Peyer's patch (tissue), 4 donors: ENCODE measurements around the gene NDRG3. TPM values are rescaled to one million over a fixed set of nuclear protein-coding genes. Genes with fewer than 3 reads are reported as not detected.
"Not testable (repeated sequence)": the region's sequence is repeated elsewhere in the genome, so short reads cannot be mapped to it uniquely, and the experiment has no call there.

Source experiments
- DNase-seq, 3 donors: peaks; one replicate each; pipeline ENCODE4 v3.0.0-alpha.2; 2017 to 2019
- H3K27ac ChIP-seq, 4 donors: fragments of 200-600 bp; sonication (generic); one replicate each; pipeline ENCODE4 v1.5.1; 2016 to 2019
- H3K27me3 ChIP-seq, 2 donors: fragments of 200-600 bp; sonication (generic); one replicate each; pipeline ENCODE4 v1.5.1; 2019
- H3K36me3 ChIP-seq, 3 donors: fragments of 200-600 bp; sonication (generic); one replicate each; pipeline ENCODE4 v1.5.1; 2016 to 2019
- H3K4me1 ChIP-seq, 4 donors: fragments of 200-600 bp; sonication (generic); one replicate each; pipeline ENCODE4 v1.5.1; 2016 to 2019
- H3K4me3 ChIP-seq, 4 donors: fragments of 200-600 bp; sonication (generic); 1 replicate in 3 of 4; 2 replicates in 1 of 4; pipeline ENCODE4 v1.5.1; 2016 to 2019; ENCODE audit warnings: mild to moderate bottlenecking in 1 of 4
- H3K9me3 ChIP-seq, 4 donors: fragments of 200-600 bp; sonication (generic); one replicate each; pipeline ENCODE4 v1.5.1; 2016 to 2019; ENCODE audit warnings: mild to moderate bottlenecking in 1 of 4
- CTCF ChIP-seq, 6 experiments: fragments of 450-650 bp in 4 of 6; fragments of 200-600 bp in 2 of 6; sonication (generic) in 1 of 6; IDR thresholded peaks; one replicate each; pipeline ENCODE4 v1.5.1; 2017 to 2019; ENCODE audit warnings: antibody characterized with exemption in 6 of 6, mild to moderate bottlenecking in 3 of 6, moderate library complexity in 1 of 6
- POLR2A ChIP-seq, 2 donors: fragments of 450-650 bp; IDR thresholded peaks; one replicate each; pipeline ENCODE4 v1.5.1; 2017; ENCODE audit warnings: antibody characterized with exemption in 2 of 2, mild to moderate bottlenecking in 2 of 2, moderate library complexity in 2 of 2
- total RNA-seq, 4 donors: library from RNA; depleted of rRNA; stranded (reverse); fragments of >200 nt; gene quantifications; one replicate each; pipeline ENCODE4 v1.1.0, GENCODE V29; 2016

The NDRG3 gene
- total RNA-seq, 4 donors from 2014 or later, result 12.6 to 28.4 (median 22.6) TPM

- H3K4me3 ChIP-seq, result no peak overlapping the region
- no peaks in the 10 kb centered on the region for H3K27me3 ChIP-seq
- H3K36me3 ChIP-seq, result peaks cover 0 to 44% (median 0%) of the 10 kb centered on the region in 3 donors
These were observed 61.1 kb downstream of the NDRG3 start for GRCh38 chr20:36684747-36685146.

GRCh38 chr20:36682311-36682710, 63.6 kb downstream of the NDRG3 start:
- no peaks in the 10 kb centered on the region for H3K9me3 ChIP-seq
- no peak overlapping the region for H3K27ac ChIP-seq
- no peaks in the 10 kb centered on the region for H3K4me1 ChIP-seq
- peaks cover 0 to 61% (median 0%) of the 10 kb centered on the region in 3 donors for H3K36me3 ChIP-seq
- TF ChIP-seq CTCF (IDR thresholded peaks at IDR 0.05) (no peak), POLR2A (IDR thresholded peaks at IDR 0.05) (no peak)
- no peak for DNase-seq
- H3K4me3 ChIP-seq, result no peak overlapping the region
- H3K27me3 ChIP-seq, result no peaks in the 10 kb centered on the region

More at GRCh38 chr20:36684747-36685146, 61.1 kb downstream of the NDRG3 start:
- TF ChIP-seq CTCF (IDR thresholded peaks at IDR 0.05) (no peak), POLR2A (IDR thresholded peaks at IDR 0.05) (no peak)
- Histone ChIP-seq H3K9me3 (no peaks in the 10 kb centered on the region), H3K4me1 (no peaks in the 10 kb centered on the region), H3K27ac (no peak overlapping the region)
- no peak for DNase-seq

GRCh38 chr20:36677422-36677771, 68.5 kb downstream of the NDRG3 start:
- TF ChIP-seq POLR2A (IDR thresholded peaks at IDR 0.05), result no peak
- no peak for TF ChIP-seq CTCF (IDR thresholded peaks at IDR 0.05)
- no peaks in the 10 kb centered on the region for H3K4me1 ChIP-seq
- no peaks in the 10 kb centered on the region for H3K9me3 ChIP-seq
- DNase-seq, result no peak
- no peak overlapping the region for H3K27ac ChIP-seq
- H3K27me3 ChIP-seq, result no peaks in the 10 kb centered on the region
- H3K4me3 ChIP-seq, result no peak overlapping the region
- H3K36me3 ChIP-seq, result peaks cover 0 to 50% (median 0%) of the 10 kb centered on the region in 3 donors

- DNase-seq, result no peak
- no peak overlapping the region for H3K27ac ChIP-seq
- peaks cover 0 to 45% (median 0%) of the 10 kb centered on the region in 3 donors for H3K36me3 ChIP-seq
- no peaks in the 10 kb centered on the region for H3K4me1 ChIP-seq
- TF ChIP-seq POLR2A (IDR thresholded peaks at IDR 0.05) (no peak), CTCF (IDR thresholded peaks at IDR 0.05) (no peak)
- H3K9me3 ChIP-seq, result no peaks in the 10 kb centered on the region
- H3K27me3 ChIP-seq, result no peaks in the 10 kb centered on the region
- no peak overlapping the region for H3K4me3 ChIP-seq
These were observed 69.0 kb downstream of the NDRG3 start for GRCh38 chr20:36676701-36677421.

GRCh38 chr20:36675545-36675944, 70.3 kb downstream of the NDRG3 start:
- not testable (repeated sequence) for H3K27me3 ChIP-seq, H3K9me3 ChIP-seq, H3K4me1 ChIP-seq, DNase-seq, H3K27ac ChIP-seq, H3K4me3 ChIP-seq
- H3K36me3 ChIP-seq, result peaks cover 0 to 39% (median 0%) of the 10 kb centered on the region in 3 donors

- Histone ChIP-seq H3K27me3 (no peaks in the 10 kb centered on the region), H3K4me1 (no peaks in the 10 kb centered on the region), H3K9me3 (no peaks in the 10 kb centered on the region), H3K4me3 (no peak overlapping the region), H3K27ac (no peak overlapping the region), H3K36me3 (peaks cover 0 to 15% (median 0%) of the 10 kb centered on the region in 3 donors)
- no peak for DNase-seq
- TF ChIP-seq CTCF (IDR thresholded peaks at IDR 0.05) (no peak), POLR2A (IDR thresholded peaks at IDR 0.05) (no peak)
These were observed 72.9 kb downstream of the NDRG3 start for GRCh38 chr20:36672991-36673390.
